Colon (tissue), 2 donors: Measurements from ENCODE around the gene POLR3E.
"Not testable (repeated sequence)": the region's sequence is repeated elsewhere in the genome, so short reads cannot be mapped to it uniquely, and the experiment has no call there.

ENCODE experiments used
- FAIRE-seq: peaks from 2 replicates; lab custom pipeline; 2012; peaks lifted over from hg19 to GRCh38; lab: Jason Lieb, UNC
- donor health status: control.
- donor health status: control.

Gene POLR3E

GRCh38 chr16:22336581-22336980 lies 39.4 kb downstream of the POLR3E start:
- FAIRE-seq: no peak

- no peak for FAIRE-seq
These were observed 39.8 kb downstream of the POLR3E start for GRCh38 chr16:22337045-22337444.

GRCh38 chr16:22337849-22338635 lies 40.8 kb downstream of the POLR3E start:
- FAIRE-seq: no peak

- no peak for FAIRE-seq
These were observed 43.7 kb downstream of the POLR3E start for GRCh38 chr16:22340945-22341344.

- no peak for FAIRE-seq
These were observed 44.9 kb downstream of the POLR3E start for GRCh38 chr16:22342082-22342481.

GRCh38 chr16:22346483-22346882 lies 49.3 kb downstream of the POLR3E start:
- no peak for FAIRE-seq

- FAIRE-seq: no peak
These were observed 50.1 kb downstream of the POLR3E start for GRCh38 chr16:22347100-22347820.

- no peak for FAIRE-seq
These were observed 51.1 kb downstream of the POLR3E start for GRCh38 chr16:22348291-22348690.

- FAIRE-seq: not testable (repeated sequence)
These were observed 53.8 kb downstream of the POLR3E start for GRCh38 chr16:22351017-22351416.

- FAIRE-seq: no peak
These were observed 54.9 kb downstream of the POLR3E start for GRCh38 chr16:22352140-22352539.

- FAIRE-seq: no peak
These were observed 55.5 kb downstream of the POLR3E start for GRCh38 chr16:22352723-22353122.

GRCh38 chr16:22353191-22353919 lies 56.1 kb downstream of the POLR3E start:
- FAIRE-seq: no peak

GRCh38 chr16:22353933-22354541 lies 56.8 kb downstream of the POLR3E start:
- FAIRE-seq: no peak

GRCh38 chr16:22355487-22355908 lies 58.3 kb downstream of the POLR3E start:
- FAIRE-seq: no peak

- no peak for FAIRE-seq
These were observed 59.9 kb downstream of the POLR3E start for GRCh38 chr16:22356930-22357634.

- FAIRE-seq: no peak
These were observed 60.4 kb downstream of the POLR3E start for GRCh38 chr16:22357635-22357971.

GRCh38 chr16:22358000-22358399 lies 60.8 kb downstream of the POLR3E start:
- FAIRE-seq: no peak

GRCh38 chr16:22359679-22360078 lies 62.5 kb downstream of the POLR3E start:
- no peak for FAIRE-seq

GRCh38 chr16:22360963-22361659 lies 63.9 kb downstream of the POLR3E start:
- no peak for FAIRE-seq

GRCh38 chr16:22364241-22364640 lies 67.0 kb downstream of the POLR3E start:
- FAIRE-seq: no peak

GRCh38 chr16:22366371-22366770 lies 69.2 kb downstream of the POLR3E start:
- FAIRE-seq: no peak
